Tibial nerve (tissue), 4 donors: ENCODE measurements around the gene ANAPC2. TPM values are rescaled to one million over a fixed set of nuclear protein-coding genes. Genes with fewer than 3 reads are reported as not detected.

Experiments
- DNase-seq, 2 donors: peaks; one replicate each; pipeline ENCODE4 v3.0.0-alpha.2; 2019; ENCODE audit warnings: low spot score in 2 of 2
- H3K27ac ChIP-seq, 4 donors: fragments of 200-600 bp; sonication (generic) in 3 of 4; one replicate each; pipeline ENCODE4 v1.5.1; 2017 to 2019; ENCODE audit warnings: mild to moderate bottlenecking in 1 of 4
- H3K27me3 ChIP-seq, 2 donors: fragments of 200-600 bp; sonication (generic) in 1 of 2; one replicate each; pipeline versions ENCODE4 v1.5.1 to v1.6.0; 2017 to 2019
- H3K36me3 ChIP-seq, 3 donors: fragments of 200-600 bp; sonication (generic); one replicate each; pipeline ENCODE4 v1.5.1; 2018 to 2019
- H3K4me1 ChIP-seq, 4 donors: fragments of 200-600 bp; sonication (generic) in 3 of 4; one replicate each; pipeline ENCODE4 v1.5.1; 2017 to 2019
- H3K4me3 ChIP-seq, 4 donors: fragments of 200-600 bp; sonication (generic) in 3 of 4; one replicate each; pipeline ENCODE4 v1.5.1; 2017 to 2019; ENCODE audit warnings: mild to moderate bottlenecking in 1 of 4, moderate library complexity in 1 of 4
- H3K9me3 ChIP-seq, 4 donors: fragments of 200-600 bp; sonication (generic) in 3 of 4; one replicate each; pipeline ENCODE4 v1.5.1; 2017 to 2019
- CTCF ChIP-seq, 5 experiments: fragments of 200-600 bp in 3 of 5; fragments of 450-650 bp in 2 of 5; sonication (generic) in 3 of 5; IDR thresholded peaks; one replicate each; pipeline ENCODE4 v1.5.1; 2016 to 2019; ENCODE audit warnings: antibody characterized with exemption in 5 of 5, mild to moderate bottlenecking in 3 of 5, moderate library complexity in 2 of 5
- EP300 ChIP-seq, 2 donors: sonication (generic); formaldehyde crosslinking; IDR thresholded peaks; one replicate each; pipeline ENCODE4 v1.6.1; 2017; ENCODE audit warnings: antibody characterized with exemption in 2 of 2, mild to moderate bottlenecking in 1 of 2
- POLR2A ChIP-seq, 2 donors: fragments of 450-650 bp; IDR thresholded peaks; one replicate each; pipeline ENCODE4 v1.6.1; 2017; ENCODE audit warnings: antibody characterized with exemption in 2 of 2, mild to moderate bottlenecking in 2 of 2, moderate library complexity in 2 of 2
- WGBS, 2 donors: methylation state at CpG; one replicate each; pipeline ENCODE4 v1.1.5; 2018; 5-methylcytosine and 5-hydroxymethylcytosine counted together
- total RNA-seq, 4 donors: library from RNA; depleted of rRNA; stranded (reverse); fragments of >200 nt; gene quantifications; one replicate each; pipeline ENCODE4 v1.1.0, GENCODE V29; 2016

The ANAPC2 gene
- total RNA-seq, 4 donors from 2014 or later, result 41.6 to 73.0 (median 58.9) TPM

- no peaks in the 10 kb centered on the region for H3K4me1 ChIP-seq
- no peak for DNase-seq
- no peak overlapping the region for H3K27ac ChIP-seq
- H3K9me3 ChIP-seq, result no peaks in the 10 kb centered on the region
- 67 to 69% methylated on average over 20 of the region's 20 CpGs for WGBS, 2 donors
- H3K27me3 ChIP-seq, result peaks cover 0 to 44% of the 10 kb centered on the region in 2 donors
- no peak overlapping the region for H3K4me3 ChIP-seq
- H3K36me3 ChIP-seq, result no peaks in the 10 kb centered on the region
- TF ChIP-seq POLR2A (IDR thresholded peaks at IDR 0.05), result no peak
- TF ChIP-seq CTCF (IDR thresholded peaks at IDR 0.05), result no peak
- TF ChIP-seq EP300 (IDR thresholded peaks at IDR 0.05), result no peak
Observed at GRCh38 chr9:137149942-137150616, 38.3 kb downstream of the ANAPC2 start.

DNA sequence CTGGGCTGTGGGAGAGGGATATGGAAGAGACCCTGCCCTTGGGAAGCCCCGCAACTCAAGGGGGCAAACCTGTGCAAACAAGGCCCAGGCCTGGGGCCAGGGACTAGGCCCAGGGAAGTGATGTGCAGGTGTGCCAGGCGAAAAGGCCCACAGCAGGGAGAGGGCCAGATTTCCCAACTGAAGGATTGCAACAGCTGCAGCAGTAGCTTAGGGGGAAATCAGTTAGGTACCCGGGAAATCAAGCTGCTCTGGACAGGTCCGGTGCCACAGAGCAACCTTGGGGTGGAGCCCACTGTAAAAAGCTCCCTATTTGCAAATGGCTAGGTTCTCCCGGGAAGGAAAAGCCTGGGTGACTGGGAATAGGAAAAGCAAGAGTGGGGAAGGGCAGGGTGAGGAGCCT lies 39.0 kb downstream of the ANAPC2 start:
- no peak for TF ChIP-seq CTCF (IDR thresholded peaks at IDR 0.05)
- no peak for TF ChIP-seq EP300 (IDR thresholded peaks at IDR 0.05)
- no peak for TF ChIP-seq POLR2A (IDR thresholded peaks at IDR 0.05)
- Histone ChIP-seq H3K36me3 (no peaks in the 10 kb centered on the region), H3K27me3 (peaks cover 0 to 39% of the 10 kb centered on the region in 2 donors), H3K9me3 (no peaks in the 10 kb centered on the region), H3K27ac (no peak overlapping the region), H3K4me1 (no peaks in the 10 kb centered on the region), H3K4me3 (no peak overlapping the region)
- WGBS, 2 donors, result 86% methylated on average over 5 of the region's 5 CpGs
- no peak for DNase-seq

DNA sequence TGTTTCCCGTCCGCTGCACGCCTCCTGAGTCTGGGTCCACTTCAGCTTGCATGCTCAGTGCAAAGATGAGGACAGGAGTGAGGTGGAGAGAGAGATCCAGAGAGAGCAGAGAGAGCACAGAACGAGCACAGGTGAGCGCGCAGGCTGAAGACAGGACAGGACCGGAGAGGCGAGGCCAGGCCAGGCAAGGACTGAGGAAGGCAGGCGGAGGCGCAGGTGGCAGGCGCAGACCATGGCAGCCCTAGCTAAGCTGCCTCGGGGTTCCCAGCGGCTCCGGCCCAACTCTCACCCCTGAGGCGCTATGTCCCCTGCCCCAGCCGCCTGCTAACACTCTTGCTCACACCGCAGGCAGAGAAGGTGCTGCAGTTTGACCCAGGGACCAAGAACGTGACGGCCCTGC lies 39.7 kb downstream of the ANAPC2 start:
- WGBS, 2 donors, result 79 to 87% methylated on average over 19 of the region's 19 CpGs
- no peak overlapping the region for H3K27ac ChIP-seq
- peaks cover 0 to 46% of the 10 kb centered on the region in 2 donors for H3K27me3 ChIP-seq
- H3K36me3 ChIP-seq, result no peaks in the 10 kb centered on the region
- no peaks in the 10 kb centered on the region for H3K4me1 ChIP-seq
- no peaks in the 10 kb centered on the region for H3K9me3 ChIP-seq
- no peak for DNase-seq
- H3K4me3 ChIP-seq, result no peak overlapping the region
- TF ChIP-seq CTCF (IDR thresholded peaks at IDR 0.05) (no peak), POLR2A (IDR thresholded peaks at IDR 0.05) (no peak), EP300 (IDR thresholded peaks at IDR 0.05) (no peak)

GRCh38 chr9:137148242-137148641 lies 40.1 kb downstream of the ANAPC2 start:
- Histone ChIP-seq H3K27ac (no peak overlapping the region), H3K4me3 (no peak overlapping the region), H3K9me3 (no peaks in the 10 kb centered on the region), H3K36me3 (no peaks in the 10 kb centered on the region), H3K27me3 (peaks cover 0 to 50% of the 10 kb centered on the region in 2 donors), H3K4me1 (no peaks in the 10 kb centered on the region)
- no peak for TF ChIP-seq EP300 (IDR thresholded peaks at IDR 0.05)
- TF ChIP-seq CTCF (IDR thresholded peaks at IDR 0.05), result no peak
- no peak for TF ChIP-seq POLR2A (IDR thresholded peaks at IDR 0.05)
- 51 to 67% methylated on average over 21 to 22 of the region's 27 CpGs for WGBS, 2 donors
- no peak for DNase-seq

DNA sequence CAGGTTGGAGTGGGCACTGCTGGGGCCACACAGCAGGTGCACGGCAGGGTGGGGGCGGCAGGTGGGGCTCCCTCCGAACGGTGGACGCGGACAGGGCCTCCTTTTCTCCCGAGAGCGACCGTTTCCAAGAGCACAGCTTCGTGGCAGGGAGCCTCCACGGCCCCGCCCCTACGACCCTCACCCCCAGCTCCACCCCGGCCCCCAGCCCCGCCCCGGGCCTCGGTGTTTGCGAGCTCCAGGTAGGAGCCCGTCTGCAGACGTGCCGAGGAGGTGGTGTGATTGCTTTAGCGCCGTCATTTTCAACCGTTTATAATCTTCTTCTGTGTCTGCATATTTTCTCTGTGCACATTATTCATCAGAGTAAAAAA lies 40.6 kb downstream of the ANAPC2 start:
- H3K9me3 ChIP-seq, result no peaks in the 10 kb centered on the region
- no peak overlapping the region for H3K4me3 ChIP-seq
- TF ChIP-seq POLR2A (IDR thresholded peaks at IDR 0.05) (no peak), CTCF (IDR thresholded peaks at IDR 0.05) (no peak), EP300 (IDR thresholded peaks at IDR 0.05) (no peak)
- no peak overlapping the region for H3K27ac ChIP-seq
- DNase-seq, result no peak
- peaks cover 0 to 55% of the 10 kb centered on the region in 2 donors for H3K27me3 ChIP-seq
- WGBS, 2 donors, result 27 to 35% methylated on average over 16 to 23 of the region's 24 CpGs
- no peaks in the 10 kb centered on the region for H3K36me3 ChIP-seq
- no peaks in the 10 kb centered on the region for H3K4me1 ChIP-seq
